Activated naive CD8-positive, alpha-beta T cell (primary cell): ENCODE data around the gene VAMP2.

Source experiments
- H3K27ac Mint-ChIP-seq: one replicate; pipeline ENCODE4 v1.8.0; 2021; ENCODE audit warnings: mixed read lengths
- H3K27me3 Mint-ChIP-seq: one replicate; pipeline ENCODE4 v1.8.0; 2021; ENCODE audit warnings: mixed read lengths
- H3K36me3 Mint-ChIP-seq: one replicate; pipeline ENCODE4 v1.8.0; 2021; ENCODE audit warnings: mixed read lengths
- H3K4me1 Mint-ChIP-seq: one replicate; pipeline ENCODE4 v1.8.0; 2021; ENCODE audit warnings: low read depth, mixed read lengths
- H3K4me3 Mint-ChIP-seq: one replicate; pipeline ENCODE4 v1.8.0; 2021; ENCODE audit warnings: mild to moderate bottlenecking, mixed read lengths
- H3K9me3 Mint-ChIP-seq: one replicate; pipeline ENCODE4 v1.8.0; 2021; ENCODE audit warnings: low read depth, mixed read lengths

The VAMP2 gene, protein sequence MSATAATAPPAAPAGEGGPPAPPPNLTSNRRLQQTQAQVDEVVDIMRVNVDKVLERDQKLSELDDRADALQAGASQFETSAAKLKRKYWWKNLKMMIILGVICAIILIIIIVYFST

DNA sequence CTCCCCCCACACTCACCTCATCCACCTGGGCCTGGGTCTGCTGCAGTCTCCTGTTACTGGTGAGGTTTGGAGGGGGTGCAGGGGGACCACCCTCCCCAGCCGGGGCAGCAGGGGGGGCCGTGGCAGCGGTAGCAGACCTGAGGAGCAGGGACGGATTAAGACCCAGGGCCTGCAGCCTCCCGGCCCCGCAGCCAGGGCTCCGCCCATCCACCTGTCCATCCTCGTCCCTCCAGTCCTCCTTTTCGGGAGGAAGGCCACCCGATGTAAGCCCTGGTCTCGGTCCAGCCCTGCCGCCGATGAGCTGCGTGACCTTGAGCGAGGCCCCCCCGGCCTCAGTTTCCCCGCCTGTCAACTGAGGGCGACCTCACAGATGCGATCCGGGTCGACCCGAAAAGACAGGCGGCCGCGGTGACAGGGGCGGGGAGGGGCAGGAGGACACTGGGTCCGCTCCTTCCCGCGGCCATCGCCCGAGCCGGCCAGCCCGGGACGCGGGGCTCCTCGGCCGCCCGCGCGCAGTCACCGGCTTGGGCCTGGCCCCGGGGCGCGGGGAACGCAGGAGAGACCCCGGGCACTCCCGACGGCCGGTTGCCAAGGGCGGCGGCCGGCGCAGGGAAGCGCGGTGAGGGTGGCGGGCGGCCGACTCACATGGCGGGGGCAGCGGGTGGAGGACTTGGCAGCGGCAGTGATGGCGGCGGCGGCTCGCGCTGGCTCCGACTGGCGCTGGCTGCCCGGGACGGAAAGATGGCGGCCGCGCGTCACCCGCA lies at the start of gene VAMP2:
Gene VAMP2, minus strand, starts transcription at position 716 of the 764 bp plus-strand sequence. Its CDS starts 69 bp downstream, at position 647.
- H3K4me1 Mint-ChIP-seq: peaks cover 61% of the 10 kb centered on the region
- H3K27ac Mint-ChIP-seq: peak within 1 kb of the TSS; percentile 95
- H3K9me3 Mint-ChIP-seq: no peaks in the 10 kb centered on the region
- no peaks in the 10 kb centered on the region for H3K27me3 Mint-ChIP-seq
- peaks cover 2% of the 10 kb centered on the region for H3K36me3 Mint-ChIP-seq
- H3K4me3 Mint-ChIP-seq: peak within 1 kb of the TSS; percentile 90

DNA sequence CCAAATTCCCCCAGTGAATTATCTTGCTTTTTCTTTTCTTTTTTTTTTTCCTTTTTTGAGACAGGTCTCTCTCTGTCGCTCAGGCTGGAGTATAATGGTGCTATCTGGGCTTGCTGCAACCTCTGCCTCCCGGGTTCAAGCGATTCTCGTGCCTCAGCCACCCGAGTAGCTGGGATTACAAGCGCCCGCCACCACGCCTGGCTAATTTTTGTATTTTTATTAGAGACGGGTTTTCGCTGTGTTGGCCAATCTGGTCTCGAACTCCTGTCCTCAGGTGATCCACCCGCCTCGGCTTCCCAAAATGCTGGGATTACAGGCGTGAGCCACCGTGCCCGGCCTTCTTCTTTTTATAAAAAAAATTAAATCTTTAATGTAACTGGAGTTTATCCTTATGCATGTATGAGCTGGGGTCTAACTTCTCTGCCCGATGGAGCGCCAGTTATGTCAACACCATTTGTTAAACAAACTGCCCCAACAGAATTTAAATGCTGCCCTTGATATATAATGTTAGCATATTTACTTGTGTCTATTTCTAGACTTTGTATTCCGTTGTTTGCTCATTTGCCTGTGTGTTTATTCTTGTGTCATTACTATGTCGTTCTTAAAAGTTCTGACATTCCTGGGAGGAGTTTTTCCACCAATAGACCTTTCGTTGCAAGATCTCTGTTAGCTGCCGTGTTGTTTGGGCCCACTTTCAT lies 48.2 kb upstream of the VAMP2 start:
- H3K27ac Mint-ChIP-seq: peak overlapping the region; percentile 75
- H3K9me3 Mint-ChIP-seq: no peaks in the 10 kb centered on the region
- no peaks in the 10 kb centered on the region for H3K36me3 Mint-ChIP-seq
- no peaks in the 10 kb centered on the region for H3K27me3 Mint-ChIP-seq
- H3K4me1 Mint-ChIP-seq: peaks cover 14% of the 10 kb centered on the region
- H3K4me3 Mint-ChIP-seq: peak overlapping the region; percentile 91

DNA sequence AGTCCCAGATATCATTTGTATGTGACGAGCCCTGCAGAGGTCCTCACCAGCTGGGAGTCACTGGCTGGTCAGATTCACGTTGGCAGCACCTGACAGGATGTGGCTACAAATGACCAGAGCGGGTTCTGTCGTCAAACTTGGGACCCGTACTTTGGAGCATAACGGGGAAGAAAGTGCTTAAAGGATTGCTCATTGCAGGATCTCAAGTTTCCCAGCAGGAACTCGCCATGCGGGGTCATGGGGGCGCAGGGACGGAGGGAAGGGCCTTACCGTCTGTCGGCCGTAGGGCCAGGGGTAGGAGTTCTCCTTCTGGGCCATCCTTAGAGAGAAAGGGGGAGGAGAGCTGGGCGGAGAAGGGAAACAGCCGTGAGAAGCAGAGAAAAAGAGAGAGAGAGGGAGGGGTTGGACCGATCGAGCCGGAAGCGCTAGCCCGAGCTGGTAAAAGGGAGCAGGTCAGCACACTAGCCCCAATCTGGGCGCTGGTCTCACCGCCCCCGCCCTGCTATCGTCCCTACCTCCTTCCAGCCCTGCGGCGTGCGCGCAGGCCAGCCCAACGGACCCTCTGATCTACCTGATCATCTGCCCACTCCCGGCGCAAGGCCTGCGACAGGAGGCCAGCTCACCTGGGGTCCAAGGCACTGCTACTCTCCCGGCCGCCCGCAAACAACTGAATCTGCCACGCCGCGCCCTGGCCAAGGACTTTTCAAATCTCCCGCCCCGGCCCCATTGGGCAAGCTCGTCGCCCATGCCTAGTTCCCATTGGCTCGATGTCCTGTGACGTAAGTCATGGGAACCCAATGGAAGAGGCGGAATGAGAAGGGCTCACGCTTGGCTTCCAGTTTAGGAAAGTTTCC lies 47.4 kb upstream of the VAMP2 start, which contains the start of gene AURKB:
Gene AURKB, minus strand, starts transcription at position 669 of the 854 bp plus-strand sequence. Its CDS starts 351 bp downstream, at position 318.
- Mint-ChIP-seq H3K4me1 (peaks cover 14% of the 10 kb centered on the region), H3K4me3 (peak within 1 kb of the TSS; percentile 91), H3K27me3 (no peaks in the 10 kb centered on the region), H3K36me3 (no peaks in the 10 kb centered on the region), H3K27ac (peak within 1 kb of the TSS; percentile 75), H3K9me3 (no peaks in the 10 kb centered on the region)

DNA sequence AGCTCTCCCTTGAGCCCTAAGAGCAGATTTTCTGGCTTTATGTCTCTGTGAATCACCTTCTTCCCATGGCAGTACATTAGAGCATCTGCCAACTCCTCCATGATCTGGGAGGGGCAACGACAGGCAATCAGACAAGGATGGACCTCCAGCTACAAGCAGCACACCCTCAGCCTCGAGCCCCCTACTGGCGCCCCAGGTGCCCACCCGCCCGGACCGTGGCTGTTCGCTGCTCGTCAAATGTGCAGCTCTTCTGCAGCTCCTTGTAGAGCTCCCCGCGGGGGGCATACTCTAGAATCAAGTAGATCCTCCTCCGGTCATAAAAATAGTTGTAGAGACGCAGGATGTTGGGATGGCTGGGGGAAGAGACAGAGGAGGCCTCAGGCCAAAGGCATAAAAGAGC lies 43.8 kb upstream of the VAMP2 start:
- Mint-ChIP-seq H3K36me3 (no peaks in the 10 kb centered on the region), H3K4me3 (no peak overlapping the region), H3K27me3 (no peaks in the 10 kb centered on the region), H3K27ac (no peak overlapping the region), H3K4me1 (peaks cover 14% of the 10 kb centered on the region), H3K9me3 (no peaks in the 10 kb centered on the region)

DNA sequence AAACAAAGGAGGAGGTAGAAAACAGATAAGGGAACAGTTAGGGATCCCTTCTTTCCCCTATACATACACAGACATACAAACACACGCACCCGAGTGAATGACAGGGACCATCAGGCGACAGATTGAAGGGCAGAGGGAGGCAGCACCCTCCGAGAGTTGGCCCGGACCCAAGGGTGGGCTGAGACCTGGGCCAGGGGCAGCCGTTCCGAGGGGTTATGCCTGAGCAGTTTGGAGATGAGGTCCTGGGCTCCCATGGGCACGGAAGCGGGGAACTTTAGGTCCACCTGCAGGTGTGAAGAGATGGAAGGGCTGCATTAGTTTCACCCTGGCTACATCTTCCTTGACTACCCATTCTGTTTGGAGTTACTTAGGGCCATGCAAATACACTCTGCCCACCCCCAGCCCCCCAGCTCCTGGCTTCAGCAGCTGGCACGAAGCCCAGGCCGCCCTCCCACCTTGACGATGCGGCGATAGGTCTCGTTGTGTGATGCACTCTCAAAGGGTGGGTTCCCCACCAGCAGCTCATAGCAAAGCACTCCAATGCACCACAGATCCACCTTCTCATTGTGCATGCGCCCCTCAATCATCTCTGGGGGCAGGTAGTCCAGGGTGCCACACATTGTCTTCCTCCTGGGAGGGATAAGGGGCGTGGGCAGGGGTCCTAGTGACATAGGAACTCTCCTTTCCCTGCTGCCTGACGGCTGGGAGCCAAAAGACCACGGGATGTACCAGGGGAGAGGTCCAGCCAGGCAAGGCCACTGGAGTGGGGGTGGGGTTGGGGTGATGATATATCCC lies 42.2 kb upstream of the VAMP2 start:
- H3K36me3 Mint-ChIP-seq: no peaks in the 10 kb centered on the region
- no peak overlapping the region for H3K27ac Mint-ChIP-seq
- no peaks in the 10 kb centered on the region for H3K9me3 Mint-ChIP-seq
- peaks cover 6% of the 10 kb centered on the region for H3K4me1 Mint-ChIP-seq
- no peak overlapping the region for H3K4me3 Mint-ChIP-seq
- H3K27me3 Mint-ChIP-seq: no peaks in the 10 kb centered on the region

DNA sequence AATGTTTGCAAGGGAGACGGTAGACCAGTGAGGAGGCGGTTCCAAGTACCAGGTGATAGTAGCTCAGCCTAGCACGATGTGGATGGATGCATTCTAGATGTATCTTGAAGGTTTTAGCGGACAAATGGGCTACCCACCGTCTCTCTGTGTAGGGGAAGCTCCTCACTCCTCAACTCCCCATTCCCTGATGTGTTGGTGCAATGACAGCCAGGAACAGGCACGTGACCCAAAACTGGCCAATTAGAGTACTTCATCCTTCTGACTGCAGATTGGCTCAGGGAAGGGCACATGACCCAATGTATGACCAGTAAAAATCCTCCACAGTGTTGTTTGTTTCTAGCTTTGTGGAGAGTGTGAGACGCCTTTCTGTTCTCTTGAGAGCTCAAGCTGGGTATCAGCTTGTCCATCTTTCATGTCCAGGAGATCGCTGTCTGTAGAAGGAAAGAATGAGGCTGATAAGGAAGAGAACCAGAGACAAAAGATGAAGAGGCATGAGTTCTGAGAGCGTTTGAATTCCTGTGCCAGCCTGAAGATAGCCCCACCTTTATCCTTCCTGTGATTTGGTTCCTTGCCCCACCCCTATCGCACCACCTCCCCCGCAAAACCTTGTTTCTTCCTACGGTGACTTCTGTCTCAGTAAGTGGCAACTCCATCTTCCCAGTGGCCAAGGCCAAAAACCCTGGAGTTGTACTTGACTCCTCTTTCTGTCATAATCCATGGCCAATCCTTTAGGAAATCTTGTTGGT lies 29.5 kb upstream of the VAMP2 start:
- Mint-ChIP-seq H3K4me1 (peaks cover 13% of the 10 kb centered on the region), H3K27me3 (no peaks in the 10 kb centered on the region), H3K4me3 (no peak overlapping the region), H3K9me3 (no peaks in the 10 kb centered on the region), H3K36me3 (no peaks in the 10 kb centered on the region), H3K27ac (no peak overlapping the region)

DNA sequence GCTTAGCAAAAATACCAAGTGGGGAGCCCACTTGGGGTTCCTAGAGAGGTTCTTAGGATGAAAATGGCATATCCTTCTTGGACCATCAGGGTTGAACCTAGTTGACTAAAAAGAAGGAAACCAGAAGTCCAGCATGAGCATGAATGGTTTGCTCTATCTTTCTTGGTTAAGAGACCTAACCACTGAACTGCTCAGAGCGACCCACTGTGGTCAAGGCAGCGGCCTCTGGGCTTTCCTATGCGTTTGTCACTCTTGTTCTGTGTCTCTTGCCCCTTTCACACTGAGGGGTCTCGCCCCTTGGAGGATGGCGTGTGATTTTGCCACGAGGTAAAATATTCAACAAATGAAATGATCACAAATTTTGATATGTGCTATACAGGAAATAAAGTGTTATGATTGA lies 27.8 kb upstream of the VAMP2 start:
- H3K4me1 Mint-ChIP-seq: peaks cover 11% of the 10 kb centered on the region
- H3K4me3 Mint-ChIP-seq: no peak overlapping the region
- no peaks in the 10 kb centered on the region for H3K27me3 Mint-ChIP-seq
- H3K27ac Mint-ChIP-seq: no peak overlapping the region
- no peaks in the 10 kb centered on the region for H3K9me3 Mint-ChIP-seq
- H3K36me3 Mint-ChIP-seq: no peaks in the 10 kb centered on the region

DNA sequence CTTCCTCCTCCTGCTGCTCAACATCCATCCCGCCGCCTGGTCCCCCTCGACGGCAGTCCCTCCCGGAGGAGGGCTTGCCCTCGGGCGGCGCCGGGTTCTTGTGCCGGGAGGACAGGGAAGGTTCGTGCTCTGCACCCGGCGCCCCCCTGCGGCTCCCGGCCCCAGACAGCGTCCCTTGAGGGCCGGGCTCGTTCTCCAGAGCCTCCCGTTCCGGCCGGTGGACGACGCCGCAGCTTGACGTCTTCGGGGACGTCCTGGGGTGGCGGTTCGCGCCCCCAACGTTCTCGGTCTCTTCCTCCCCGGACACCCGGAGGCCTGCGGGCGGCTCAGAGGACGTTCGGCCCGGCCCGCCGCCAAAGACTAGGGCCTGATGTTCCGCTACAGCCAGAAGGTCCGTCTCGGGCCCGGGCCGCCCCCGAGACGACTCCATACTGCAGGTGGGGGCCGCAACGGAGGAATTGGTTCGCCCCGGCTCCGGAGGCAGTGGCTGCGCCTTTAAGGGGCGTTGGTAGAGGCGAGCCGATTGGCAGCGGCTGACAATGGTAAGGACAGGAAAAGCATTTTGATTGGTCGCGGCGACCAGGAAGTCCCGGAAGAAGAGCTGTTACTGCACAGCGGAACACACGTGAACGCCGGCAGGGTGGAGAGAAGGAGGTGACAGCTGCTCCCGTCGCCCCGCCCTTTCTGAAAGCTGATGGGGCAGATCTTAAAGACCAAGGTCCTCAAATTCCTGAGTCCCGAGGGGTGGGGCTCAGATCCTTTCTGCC lies 27.1 kb upstream of the VAMP2 start, which contains the start of gene BORCS6:
Gene BORCS6, minus strand, starts transcription at position 470 of the 767 bp plus-strand sequence. Its CDS starts 40 bp downstream, at position 430.
- H3K4me1 Mint-ChIP-seq: peaks cover 11% of the 10 kb centered on the region
- no peak within 1 kb of the TSS for H3K4me3 Mint-ChIP-seq
- H3K27me3 Mint-ChIP-seq: no peaks in the 10 kb centered on the region
- H3K36me3 Mint-ChIP-seq: no peaks in the 10 kb centered on the region
- H3K27ac Mint-ChIP-seq: peak within 1 kb of the TSS; percentile 86
- H3K9me3 Mint-ChIP-seq: no peaks in the 10 kb centered on the region

DNA sequence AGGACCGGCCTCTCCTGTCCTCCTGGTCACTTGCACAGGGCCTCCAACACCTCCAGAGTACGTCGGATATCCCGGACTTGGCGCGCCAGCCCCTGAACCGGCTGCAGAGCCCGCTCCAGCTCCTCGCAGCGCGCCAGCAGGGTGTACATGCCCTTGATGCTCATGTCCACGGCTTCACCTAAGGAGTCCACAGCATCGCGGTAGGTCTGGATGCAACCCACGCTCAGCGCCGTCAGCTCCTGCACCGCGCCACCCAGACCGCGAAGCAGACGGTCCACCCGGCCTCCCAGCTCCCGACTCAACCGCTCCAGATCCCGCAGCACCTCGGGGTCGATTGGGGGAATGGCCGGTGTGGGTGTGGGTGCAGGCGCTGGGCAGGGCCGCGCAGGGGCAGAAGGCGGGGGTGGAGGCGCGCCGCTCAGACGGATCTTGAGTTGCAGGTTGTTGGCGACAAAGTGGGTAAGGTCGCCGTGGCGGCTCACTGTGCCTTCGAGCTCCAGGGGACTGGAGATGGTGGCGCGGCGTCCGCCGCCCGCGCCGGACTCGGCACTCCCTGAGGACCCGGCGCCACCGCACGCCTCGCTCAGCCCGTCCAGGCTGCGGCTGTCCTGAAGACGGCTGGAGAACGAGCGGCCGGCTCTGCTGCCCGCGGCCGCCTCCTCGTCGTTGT lies 26.4 kb upstream of the VAMP2 start:
- Mint-ChIP-seq H3K27me3 (no peaks in the 10 kb centered on the region), H3K9me3 (no peaks in the 10 kb centered on the region), H3K36me3 (no peaks in the 10 kb centered on the region), H3K4me3 (no peak overlapping the region), H3K4me1 (peaks cover 13% of the 10 kb centered on the region), H3K27ac (peak overlapping the region; percentile 84)

DNA sequence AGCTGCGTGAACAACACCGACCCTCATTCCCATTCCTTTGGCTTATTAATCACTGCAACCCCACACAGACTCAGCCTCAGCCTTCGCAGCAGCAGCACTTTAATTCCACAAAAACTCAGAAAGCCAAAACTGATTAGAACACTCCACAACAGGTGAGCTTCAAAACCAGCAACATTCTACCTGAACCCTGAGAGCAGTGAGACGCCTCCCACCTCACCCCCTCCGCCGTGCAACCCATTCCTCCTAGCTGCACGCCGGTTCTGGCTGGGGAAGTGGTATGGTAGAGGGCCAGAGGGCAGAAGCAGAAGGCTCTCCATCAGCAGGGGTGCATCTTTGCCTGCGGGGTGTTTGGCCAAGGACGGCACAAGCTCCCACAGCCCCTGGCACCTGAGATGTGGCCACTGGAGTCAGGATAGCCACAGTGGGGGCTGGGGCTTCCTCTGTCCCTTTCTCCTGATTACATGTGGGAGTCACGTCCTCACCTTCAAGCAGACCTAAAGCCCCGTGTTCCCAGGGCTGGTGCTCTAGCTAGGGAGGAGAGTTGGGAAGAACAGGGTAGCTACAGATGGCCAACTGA lies 25.6 kb upstream of the VAMP2 start:
- Mint-ChIP-seq H3K4me1 (peaks cover 17% of the 10 kb centered on the region), H3K27me3 (no peaks in the 10 kb centered on the region), H3K4me3 (no peak overlapping the region), H3K36me3 (no peaks in the 10 kb centered on the region), H3K9me3 (no peaks in the 10 kb centered on the region), H3K27ac (peak overlapping the region; percentile 84)

DNA sequence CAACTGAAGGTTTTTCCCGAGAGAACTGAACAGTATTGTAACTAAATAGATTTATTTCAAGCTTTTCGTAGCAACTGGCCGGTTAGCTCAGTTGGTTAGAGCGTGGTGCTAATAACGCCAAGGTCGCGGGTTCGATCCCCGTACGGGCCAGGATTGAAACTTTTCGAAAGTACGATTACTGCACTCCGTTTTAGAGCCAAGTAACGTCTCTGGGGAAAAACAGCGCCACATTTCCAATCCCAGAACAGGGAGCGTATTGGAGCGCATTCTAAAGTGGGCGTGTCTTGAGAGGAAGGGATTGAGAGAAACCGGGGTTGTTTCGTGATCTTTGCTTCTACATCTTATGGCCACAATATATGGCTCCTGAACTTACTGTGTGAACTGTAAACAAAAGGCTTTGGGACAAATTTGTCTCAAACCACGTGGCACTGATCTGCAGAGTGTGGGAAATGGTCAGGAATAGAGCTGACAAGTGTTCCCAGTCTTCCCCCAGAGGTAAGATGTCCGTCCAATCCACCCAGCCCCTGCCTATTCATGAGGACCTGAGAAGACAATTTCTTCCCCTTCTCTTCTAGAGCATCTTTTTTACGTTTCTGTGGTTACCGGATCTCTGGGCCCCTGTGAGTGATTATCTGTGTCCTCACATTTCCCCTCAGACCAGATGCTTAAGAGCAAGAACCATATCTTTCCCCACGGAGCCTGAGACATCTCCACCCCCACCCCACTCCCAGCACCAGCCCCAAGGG lies 24.9 kb upstream of the VAMP2 start:
- no peaks in the 10 kb centered on the region for H3K36me3 Mint-ChIP-seq
- H3K9me3 Mint-ChIP-seq: no peaks in the 10 kb centered on the region
- H3K27me3 Mint-ChIP-seq: no peaks in the 10 kb centered on the region
- no peak overlapping the region for H3K4me3 Mint-ChIP-seq
- peaks cover 17% of the 10 kb centered on the region for H3K4me1 Mint-ChIP-seq
- no peak overlapping the region for H3K27ac Mint-ChIP-seq
